H1 (cell line): ENCODE data around the gene RRN3. TPM values are rescaled to one million over a fixed set of nuclear protein-coding genes. Genes with fewer than 3 reads are reported as not detected.

Source experiments
- CTCF ChIA-PET: fragments of 300-600 bp; sonication (Branson Sonifier 250); formaldehyde crosslinking; loops from one replicate; lab custom pipeline; 2021; ENCODE audit not compliant: partially characterized antibody; lab: Charles Lee
- POLR2A ChIA-PET: fragments of 300-600 bp; sonication (Branson Sonifier 250); formaldehyde crosslinking; loops from one replicate; lab custom pipeline; 2021; ENCODE audit warnings: inconsistent platforms; ENCODE audit not compliant: partially characterized antibody; lab: Charles Lee
- DNase-seq, 2 experiments: peaks; one replicate each; pipeline versions ENCODE4 v3.0.0 to v3.0.0-alpha.2; 2010 to 2022; ENCODE audit warnings: low spot score in 2 of 2, low read depth in 1 of 2, mixed read lengths in 1 of 2
- FAIRE-seq: peaks from 2 replicates; lab custom pipeline; 2011; peaks lifted over from hg19 to GRCh38; lab: Jason Lieb, UNC
- H2AFZ ChIP-seq: 2 replicates; pipeline ENCODE4 v1.8.1; 2012; ENCODE audit warnings: low read length, inconsistent platforms
- H2AK5ac ChIP-seq: 2 replicates; pipeline ENCODE4 v1.6.1; 2013; ENCODE audit warnings: low read depth, low read length
- H2BK120ac ChIP-seq: replicated peaks from 2 replicates; pipeline ENCODE3; 2013; ENCODE audit warnings: low read depth, low read length, inconsistent platforms
- H2BK12ac ChIP-seq: 2 replicates; pipeline ENCODE4 v1.6.1; 2013; ENCODE audit warnings: low read depth, low read length
- H2BK15ac ChIP-seq: 2 replicates; pipeline ENCODE4 v1.6.1; 2013; ENCODE audit warnings: low read length
- H2BK20ac ChIP-seq: 2 replicates; pipeline ENCODE4 v1.6.1; 2013; ENCODE audit warnings: low read length
- H2BK5ac ChIP-seq: 2 replicates; pipeline ENCODE4 v1.6.1; 2013; ENCODE audit warnings: low read depth, low read length
- H3K14ac ChIP-seq: 2 replicates; pipeline ENCODE4 v1.6.1; 2013; ENCODE audit warnings: inconsistent platforms; ENCODE audit not compliant: insufficient read length
- H3K18ac ChIP-seq: 2 replicates; pipeline ENCODE4 v1.6.1; 2013; ENCODE audit warnings: low read length; ENCODE audit errors: extremely low read depth
- H3K23ac ChIP-seq: 2 replicates; pipeline ENCODE4 v1.6.1; 2013; ENCODE audit warnings: inconsistent platforms; ENCODE audit not compliant: insufficient read length
- H3K23me2 ChIP-seq: 2 replicates; pipeline ENCODE4 v1.6.1; 2013; ENCODE audit warnings: low read depth, low read length
- H3K27ac ChIP-seq: 2 replicates; pipeline ENCODE4 v1.6.1; 2011; ENCODE audit warnings: low read depth, low read length, inconsistent platforms
- H3K27me3 ChIP-seq, 4 experiments: replicated peaks in 1 of 4; 1 replicate in 1 of 4; 2 replicates in 3 of 4; pipeline versions ENCODE4 v1.6.1 to v1.8.1; 2011 to 2013; ENCODE audit warnings: low read length in 3 of 4, mild to moderate bottlenecking in 3 of 4, inconsistent platforms in 2 of 4, mixed read lengths in 2 of 4, moderate library complexity in 1 of 4; ENCODE audit not compliant: control insufficient read depth in 3 of 4, insufficient read depth in 3 of 4; ENCODE audit errors: extremely low read depth in 1 of 4
- H3K36me3 ChIP-seq, 4 experiments: 2 replicates each; pipeline versions ENCODE4 v1.6.1 to v1.8.1; 2011 to 2013; ENCODE audit warnings: mild to moderate bottlenecking in 4 of 4, low read length in 3 of 4, moderate library complexity in 2 of 4, control low read depth in 1 of 4, inconsistent platforms in 1 of 4; ENCODE audit not compliant: insufficient read depth in 4 of 4, control insufficient read depth in 2 of 4
- H3K4ac ChIP-seq: replicated peaks from 2 replicates; pipeline ENCODE3; 2013; ENCODE audit warnings: low read length, low read depth, mixed read lengths, inconsistent platforms; ENCODE audit not compliant: insufficient read length
- H3K4me1 ChIP-seq, 4 experiments: replicated peaks in 1 of 4; 1 replicate in 1 of 4; 2 replicates in 3 of 4; pipeline versions ENCODE4 v1.6.1 to v1.8.1; 2011 to 2013; ENCODE audit warnings: low read length in 3 of 4, inconsistent platforms in 2 of 4, mixed read lengths in 1 of 4; ENCODE audit not compliant: insufficient read depth in 4 of 4, control insufficient read depth in 3 of 4
- H3K4me2 ChIP-seq, 2 experiments: 2 replicates each; pipeline versions ENCODE4 v1.6.1 to v1.8.1; 2011 to 2013; ENCODE audit warnings: low read depth in 2 of 2, low read length in 2 of 2, control low read depth in 1 of 2, inconsistent platforms in 1 of 2, mild to moderate bottlenecking in 1 of 2; ENCODE audit not compliant: insufficient read depth in 1 of 2
- H3K4me3 ChIP-seq, 4 experiments: fragments of 200-600, 300-600 bp in 1 of 4; sonication (generic), shearing (Covaris generic), sonication (Bioruptor Twin) in 1 of 4; 2 replicates each; pipeline versions ENCODE4 v1.5.1 to v1.8.1; 2011 to 2016; ENCODE audit warnings: low read length in 4 of 4, low read depth in 3 of 4, control low read depth in 2 of 4, inconsistent platforms in 2 of 4, mild to moderate bottlenecking in 2 of 4, mixed read lengths in 1 of 4, moderate library complexity in 1 of 4; ENCODE audit not compliant: insufficient read depth in 2 of 4; ENCODE audit errors: extremely low read depth in 1 of 4
- H3K56ac ChIP-seq: replicated peaks from 2 replicates; pipeline ENCODE3; 2013; ENCODE audit warnings: low read depth, mild to moderate bottlenecking, mixed read lengths, low read length, inconsistent platforms; ENCODE audit not compliant: insufficient read length
- H3K79me1 ChIP-seq: 2 replicates; pipeline ENCODE4 v1.6.1; 2013; ENCODE audit warnings: low read depth, low read length, control low read depth
- H3K79me2 ChIP-seq, 2 experiments: 2 replicates each; pipeline versions ENCODE4 v1.6.1 to v1.8.1; 2012 to 2013; ENCODE audit warnings: low read length in 2 of 2, mild to moderate bottlenecking in 2 of 2, inconsistent platforms in 1 of 2; ENCODE audit not compliant: insufficient read depth in 2 of 2, control insufficient read depth in 1 of 2
- H3K9ac ChIP-seq, 4 experiments: replicated peaks in 1 of 4; 1 replicate in 1 of 4; 2 replicates in 3 of 4; pipeline versions ENCODE4 v1.6.1 to v1.8.1; 2011 to 2013; ENCODE audit warnings: low read depth in 3 of 4, low read length in 3 of 4, control low read depth in 2 of 4, mild to moderate bottlenecking in 2 of 4, moderate library complexity in 2 of 4, inconsistent platforms in 1 of 4; ENCODE audit errors: extremely low read depth in 1 of 4
- H3K9me3 ChIP-seq, 2 experiments: 2 replicates each; pipeline versions ENCODE4 v1.6.1 to v1.8.1; 2012 to 2013; ENCODE audit warnings: mild to moderate bottlenecking in 2 of 2, moderate library complexity in 2 of 2, control low read depth in 1 of 2, inconsistent platforms in 1 of 2, low read depth in 1 of 2, low read length in 1 of 2, mixed read lengths in 1 of 2; ENCODE audit not compliant: insufficient read depth in 2 of 2
- H4K20me1 ChIP-seq, 2 experiments: replicated peaks in 1 of 2; 2 replicates each; pipeline versions ENCODE3 to v1.8.1; 2011 to 2013; ENCODE audit warnings: inconsistent platforms in 2 of 2, low read length in 2 of 2, mild to moderate bottlenecking in 1 of 2; ENCODE audit not compliant: insufficient read depth in 2 of 2, control insufficient read depth in 1 of 2
- H4K5ac ChIP-seq: 2 replicates; pipeline ENCODE4 v1.6.1; 2013; ENCODE audit warnings: low read length, low read depth, mixed read lengths, inconsistent platforms; ENCODE audit not compliant: insufficient read length
- H4K8ac ChIP-seq: 2 replicates; pipeline ENCODE4 v1.8.0; 2013; ENCODE audit warnings: mild to moderate bottlenecking, moderate library complexity, low read length, inconsistent platforms; ENCODE audit not compliant: insufficient read depth; ENCODE audit errors: extremely low read depth
- H4K91ac ChIP-seq: replicated peaks from 2 replicates; pipeline ENCODE3; 2013; ENCODE audit warnings: low read length, mixed read lengths, inconsistent platforms; ENCODE audit not compliant: insufficient read length
- CTCF ChIP-seq, 3 experiments: IDR thresholded peaks; 1 replicate in 2 of 3; 2 replicates in 1 of 3; pipeline versions ENCODE4 v1.5.1 to v1.6.1; 2011; ENCODE audit warnings: low read length in 3 of 3, mild to moderate bottlenecking in 3 of 3, inconsistent platforms in 2 of 3, low read depth in 1 of 3, moderate library complexity in 1 of 3; ENCODE audit not compliant: insufficient read depth in 1 of 3; ENCODE audit errors: control extremely low read depth in 1 of 3
- HDAC6 ChIP-seq: IDR thresholded peaks from one replicate; pipeline ENCODE4 v1.7.1; 2012; ENCODE audit warnings: low read depth, mild to moderate bottlenecking, inconsistent platforms, low read length, moderate library complexity
- SIX5 ChIP-seq: IDR thresholded peaks from 2 replicates; pipeline ENCODE4 v1.6.1; 2011; ENCODE audit warnings: mild to moderate bottlenecking, low read depth, low read length
- SP4 ChIP-seq: IDR thresholded peaks from 2 replicates; pipeline ENCODE4 v1.6.1; 2012; ENCODE audit warnings: low read length, inconsistent platforms
- TCF12 ChIP-seq: IDR thresholded peaks from 2 replicates; pipeline ENCODE4 v1.6.1; 2011; ENCODE audit warnings: low read depth, mild to moderate bottlenecking, low read length
- whole genome bisulfite sequencing, 2 experiments: shearing (Covaris generic) in 1 of 2; methylation state at CpG; one replicate each; pipeline versions ENCODE4 v1.1.6 to v1.1.7; 2013 to 2015; ENCODE audit warnings: low lambda C conversion rate in 2 of 2, mixed read lengths in 2 of 2, inconsistent platforms in 1 of 2, low coverage in 1 of 2, missing lambda C conversion rate in 1 of 2; ENCODE audit not compliant: insufficient replicate concordance in 2 of 2, insufficient coverage in 1 of 2, insufficient read length in 1 of 2; ENCODE audit errors: extremely low coverage in 1 of 2, missing lambda C conversion rate in 1 of 2; 5-methylcytosine and 5-hydroxymethylcytosine counted together
- polyA plus RNA-seq, 7 experiments: library from polyadenylated mRNA; depleted of rRNA in 3 of 7; stranded (reverse) in 5 of 7; unstranded in 2 of 7; fragments of >200 nt in 5 of 7; fragments of 200-250 nt in 2 of 7; gene quantifications; 1 replicate in 5 of 7; 2 replicates in 1 of 7; 4 replicates in 1 of 7; pipeline versions ENCODE4 v1.2.1 to v1.2.3, GENCODE V29; 2011 to 2013; ENCODE audit warnings: missing spikeins in 2 of 7, mixed read lengths in 2 of 7
- total RNA-seq: library from RNA; stranded (reverse); fragmentation: NEBNext Ultra II Directional; extraction: Animal tissue kit (Norgen Biotek cat#: 25700); gene quantifications from 2 replicates; pipeline ENCODE4 v1.2.1, GENCODE V29; 2021

The RRN3 gene
- total and polyA plus RNA-seq, 2 of the 8 experiments (the other 6 are each of a cell fraction or from before 2014, with no cell fraction given) = 15.1 to 26.0 TPM

DNA sequence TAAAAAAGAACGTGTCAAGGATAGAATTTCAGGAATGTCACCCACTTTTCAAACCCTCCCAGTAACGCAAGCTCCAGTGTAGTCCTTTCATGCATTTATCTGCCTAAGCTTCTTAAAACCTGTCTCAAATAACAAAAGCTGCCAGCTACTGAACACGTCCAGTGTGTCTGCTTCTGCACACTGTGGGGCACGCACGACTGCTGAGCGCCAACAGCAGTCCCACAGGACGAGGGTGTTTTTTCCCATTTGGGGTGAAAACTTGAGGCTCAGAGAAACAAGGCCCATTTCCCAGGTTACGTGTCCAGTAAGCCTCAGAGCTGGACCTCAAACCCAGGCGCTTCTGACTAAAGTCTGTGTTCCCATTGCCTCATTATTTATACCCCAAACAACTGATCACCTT, 55.4 kb downstream of the RRN3 start:
- H2BK120ac ChIP-seq = no peak overlapping the region
- no peaks in the 10 kb centered on the region for H3K79me2 ChIP-seq
- no peaks in the 10 kb centered on the region for H3K9me3 ChIP-seq
- peaks cover 19 to 62% (median 41%) of the 10 kb centered on the region in 4 experiments for H3K36me3 ChIP-seq
- H2BK20ac ChIP-seq = no peak overlapping the region
- H3K79me1 ChIP-seq = no peaks in the 10 kb centered on the region; the same call in 1 of the 2 replicates
- H3K27me3 ChIP-seq = no peaks in the 10 kb centered on the region
- peaks cover 2 to 4% of the 10 kb centered on the region in 2 experiments for H4K20me1 ChIP-seq
- no peak overlapping the region for H2BK15ac ChIP-seq
- no peak overlapping the region for H2AFZ ChIP-seq
- TF ChIP-seq SIX5 (no peak), HDAC6 (no peak), CTCF (IDR thresholded peaks at IDR 0.05; ENCODE audit: control extremely low read depth in 1 of 3, insufficient read depth in 1 of 3, low read depth in 1 of 3, low read length in 3 of 3) (no peak), TCF12 (no peak), SP4 (no peak)
- TF ChIP-seq, all 59 proteins: peak for 0
- Histone ChIP-seq H3K4me1 (no peaks in the 10 kb centered on the region), H3K27ac (no peak overlapping the region), H2BK5ac (no peak overlapping the region), H3K14ac (no peak overlapping the region), H3K4me2 (no peak overlapping the region), H3K18ac (no peak overlapping the region), H3K9ac (no peak overlapping the region), H3K4me3 (no peak overlapping the region), H4K5ac (no peak overlapping the region), H3K56ac (no peak overlapping the region), H4K8ac (no peak overlapping the region), H2BK12ac (no peak overlapping the region), H2AK5ac (no peak overlapping the region), H4K91ac (no peak overlapping the region), H3K4ac (no peak overlapping the region), H3K23me2 (no peaks in the 10 kb centered on the region), H3K23ac (no peak overlapping the region)
- WGBS, 2 experiments = 87% methylated on average over 9 of the region's 9 CpGs; no CpG with 5 or more reads in 1 of the 2 experiments
- DNase-seq = no peak
- FAIRE-seq = no peak
- ChIA-PET POLR2A (interaction anchor here (1.2 kb wide), 1 partner anchor 13 kb away, joined by 5 read pairs; no protein-coding TSS in a partner anchor), CTCF (no interaction called here)
